K562 (cell line): ENCODE measurements around the gene BRF1. TPM values are rescaled to one million over a fixed set of nuclear protein-coding genes. Genes with fewer than 3 reads are reported as not detected.

Source experiments
- ATAC-seq: fragments of 200-7000 bp; cut with Tn5 transposase; 3 replicates; pipeline ENCODE4 v1.9.1; 2020; ENCODE audit warnings: moderate library complexity
- BruUV-seq: library from RNA; stranded (reverse); fragments of 400-500 nt; replicated peaks from 2 replicates; lab custom pipeline; 2021; lab: Mats Ljungman, UMichigan
- CTCF ChIA-PET: fragments of 300-600 bp; formaldehyde crosslinking; extraction: SDS; loops from one replicate; lab custom pipeline; 2021; ENCODE audit warnings: low intra/inter-chr PET ratio; lab: Yijun Ruan, JAX
- POLR2A ChIA-PET: fragments of 300-600, 350-650 bp; sonication (Branson Sonifier 250); formaldehyde crosslinking; extraction: SDS; loops from one replicate; lab custom pipeline; 2021; ENCODE audit warnings: antibody characterized with exemption, inconsistent platforms; lab: Yijun Ruan, JAX
- DNase-seq, 4 experiments: peaks; one replicate each; pipeline versions ENCODE4 v3.0.0 to v3.0.0-alpha.2; 2011 to 2018; ENCODE audit warnings: low spot score in 3 of 4, mixed read lengths in 3 of 4; ENCODE audit errors: extremely low read depth in 1 of 4
- FAIRE-seq: peaks from 2 replicates; lab custom pipeline; 2011; peaks lifted over from hg19 to GRCh38; lab: Jason Lieb, UNC
- H2AFZ ChIP-seq: 2 replicates; pipeline ENCODE4 v1.6.0; 2011; ENCODE audit warnings: low read depth, low read length, control low read depth, inconsistent platforms
- H3K27ac ChIP-seq: fragments of 200-600 bp; 3 replicates; pipeline ENCODE4 v1.8.0; 2011; ENCODE audit warnings: low read depth, mild to moderate bottlenecking, control low read depth, inconsistent platforms, low read length, moderate library complexity, mixed read lengths; ENCODE audit errors: extremely low read depth
- H3K27me3 ChIP-seq, 2 experiments: fragments of 300-600 bp in 1 of 2; 2 replicates in 1 of 2; 3 replicates in 1 of 2; pipeline versions ENCODE4 v1.6.0 to v1.8.0; 2011; ENCODE audit warnings: inconsistent platforms in 2 of 2, low read length in 2 of 2, mild to moderate bottlenecking in 1 of 2, mixed read lengths in 1 of 2, moderate library complexity in 1 of 2; ENCODE audit not compliant: control insufficient read depth in 2 of 2, insufficient read depth in 2 of 2
- H3K36me3 ChIP-seq: fragments of 300-600 bp; 3 replicates; pipeline ENCODE4 v1.8.0; 2011; ENCODE audit warnings: mild to moderate bottlenecking, low read length, inconsistent platforms; ENCODE audit not compliant: control insufficient read depth, insufficient read depth
- H3K4me1 ChIP-seq, 2 experiments: fragments of 200-600 bp in 1 of 2; replicated peaks in 1 of 2; 2 replicates in 1 of 2; 3 replicates in 1 of 2; pipeline versions ENCODE4 v1.5.1 to v1.8.0; 2011; ENCODE audit warnings: inconsistent platforms in 2 of 2, low read length in 2 of 2, mild to moderate bottlenecking in 1 of 2, mixed read lengths in 1 of 2, moderate library complexity in 1 of 2; ENCODE audit not compliant: control insufficient read depth in 2 of 2, insufficient read depth in 2 of 2
- H3K4me2 ChIP-seq: 2 replicates; pipeline ENCODE4 v1.6.1; 2011; ENCODE audit warnings: low read length, control low read depth, inconsistent platforms, mixed read lengths; ENCODE audit not compliant: insufficient read depth
- H3K4me3 ChIP-seq: fragments of 200-600 bp; sonication (generic), shearing (Covaris generic); 2 replicates; pipeline ENCODE4 v1.5.1; 2016; ENCODE audit warnings: control low read depth, inconsistent platforms
- H3K79me2 ChIP-seq: fragments of 200-600 bp; 3 replicates; pipeline ENCODE4 v1.8.0; 2011; ENCODE audit warnings: low read length, inconsistent platforms; ENCODE audit not compliant: control insufficient read depth, insufficient read depth
- H3K9ac ChIP-seq, 2 experiments: 2 replicates each; pipeline versions ENCODE4 v1.6.0 to v1.6.1; 2011; ENCODE audit warnings: low read depth in 2 of 2, low read length in 2 of 2, control low read depth in 1 of 2, inconsistent platforms in 1 of 2, mild to moderate bottlenecking in 1 of 2, mixed read lengths in 1 of 2; ENCODE audit not compliant: insufficient read depth in 1 of 2
- H3K9me1 ChIP-seq: one replicate; pipeline ENCODE4 v1.6.0; 2011; ENCODE audit warnings: inconsistent platforms, mild to moderate bottlenecking, low read length, moderate library complexity; ENCODE audit not compliant: control insufficient read depth, insufficient read depth
- H3K9me3 ChIP-seq: replicated peaks from 2 replicates; pipeline ENCODE4 v1.5.1; 2011; ENCODE audit warnings: low read depth, low read length, inconsistent platforms; ENCODE audit not compliant: control insufficient read depth, insufficient read depth
- H4K20me1 ChIP-seq: replicated peaks from 2 replicates; pipeline ENCODE4 v1.6.1; 2011; ENCODE audit warnings: low read length, inconsistent platforms, mixed read lengths; ENCODE audit not compliant: control insufficient read depth, insufficient read depth
- AFF4 ChIP-seq: sonication (generic); formaldehyde crosslinking; IDR thresholded peaks from 2 replicates; pipeline ENCODE4 v1.8.0; 2023; ENCODE audit warnings: mild to moderate bottlenecking, missing genetic modification reagents
- C11orf30 ChIP-seq: fragments of 450-650 bp; IDR thresholded peaks from 2 replicates; pipeline ENCODE4 v1.6.1; 2016; ENCODE audit warnings: low read depth, mild to moderate bottlenecking
- KAT7 ChIP-seq: sonication (generic); formaldehyde crosslinking; IDR thresholded peaks from 2 replicates; pipeline ENCODE4 v1.8.0; 2022; ENCODE audit warnings: missing genetic modification reagents, mild to moderate bottlenecking, borderline replicate concordance
- TBL1XR1 ChIP-seq, 2 experiments: IDR thresholded peaks; 2 replicates each; pipeline ENCODE4 v1.6.1; 2012; ENCODE audit warnings: improper control_type of control experiment in 2 of 2, low read length in 2 of 2, mild to moderate bottlenecking in 1 of 2
- TEAD1 ChIP-seq, 2 experiments: fragments of 450-650 bp in 1 of 2; sonication (generic) in 1 of 2; formaldehyde crosslinking; IDR thresholded peaks; 2 replicates each; pipeline versions ENCODE4 v1.4.0 to v1.8.0; 2020 to 2022; ENCODE audit warnings: mild to moderate bottlenecking in 2 of 2, missing genetic modification reagents in 1 of 2
- ZNF121 ChIP-seq: sonication (generic); formaldehyde crosslinking; conservative IDR thresholded peaks from 2 replicates; pipeline ENCODE4 v1.8.0; 2022; ENCODE audit warnings: missing genetic modification reagents
- WGBS: fragments of 100-300 bp; shearing (Covaris generic); methylation state at CpG from one replicate; pipeline ENCODE4 v1.1.6; 2016; ENCODE audit warnings: low coverage, mixed read lengths; ENCODE audit not compliant: insufficient coverage; ENCODE audit errors: missing lambda C conversion rate; 5-methylcytosine and 5-hydroxymethylcytosine counted together
- in situ Hi-C: fragments of 300-500 bp; cut with MboI; formaldehyde crosslinking; loops from 4 replicates; pipeline ENCODE4 v1.15.0; 2018; ENCODE audit warnings: inconsistent platforms, mixed read lengths
- intact Hi-C: fragments of 100-400 bp; cut with micrococcal nuclease; formaldehyde crosslinking; loops from 2 replicates; pipeline ENCODE4 v1.14.2; 2022
- polyA plus RNA-seq, 8 experiments: library from polyadenylated mRNA; depleted of rRNA in 4 of 8; stranded (reverse) in 5 of 8; unstranded in 3 of 8; fragments of >200 nt; fragmentation: Nextera tagmentation in 2 of 8; fragmentation: Illumina TruSeq in 1 of 8; extraction: Ambion mirVana in 2 of 8; extraction: Trizol in 1 of 8; gene quantifications; 2 replicates each; pipeline versions ENCODE4 v1.2.1 to v1.2.3, GENCODE V29; 2011 to 2014; ENCODE audit warnings: inconsistent platforms in 1 of 8, missing spikeins in 1 of 8
- total RNA-seq, 7 experiments: library from RNA; depleted of rRNA in 6 of 7; stranded (reverse); fragments of >200 nt in 6 of 7; fragmentation: Illumina TruSeq in 2 of 7; extraction: Trizol in 2 of 7; gene quantifications; 2 replicates each; pipeline versions ENCODE4 v1.2.1 to v1.2.3, GENCODE V29; 2011 to 2021; ENCODE audit warnings: low replicate concordance in 1 of 7

Gene BRF1
- total and polyA plus RNA-seq, 9 of the 15 experiments (the other 6 are each of a cell fraction or from before 2014, with no cell fraction given) = 0.14 to 24.6 (median 8.2) TPM

GRCh38 chr14:105211758-105212089 lies 89.1 kb downstream of the BRF1 start:
- no TSS peak for BruUV-seq
- POLR2A ChIA-PET = interaction anchor here (0.6 to 1.0 kb wide), 2 partner anchors 8 to 949 kb away, joined by 3 read pairs; no protein-coding TSS in a partner anchor

More at GRCh38 chr14:105211758-105212089, 89.1 kb downstream of the BRF1 start:
- CTCF ChIA-PET = no interaction called here
- Histone ChIP-seq H3K9me3 (no peaks in the 10 kb centered on the region), H3K9ac (no peak overlapping the region), H4K20me1 (no peaks in the 10 kb centered on the region; the same call in 1 of the 2 replicates), H3K9me1 (no peaks in the 10 kb centered on the region), H3K4me2 (no peak overlapping the region), H3K27me3 (no peaks in the 10 kb centered on the region), H3K4me1 (peaks cover 0 to 27% of the 10 kb centered on the region in 2 experiments; a peak in 2 of 5 replicates), H3K27ac (no peak overlapping the region), H3K4me3 (no peak overlapping the region), H2AFZ (no peak overlapping the region), H3K79me2 (no peaks in the 10 kb centered on the region), H3K36me3 (peaks cover 5% of the 10 kb centered on the region; the same call in 1 of the 3 replicates)
- FAIRE-seq (no peak), DNase-seq (no peak), ATAC-seq (no peak)
- in situ Hi-C loops (loop anchor here (5.0 kb wide), 1 partner anchor 131 kb away; no protein-coding TSS in a partner anchor), intact Hi-C loops (no loop called here)
- TF ChIP-seq C11orf30 (no peak), ZNF121 (CRISPR knock-in tag) (no peak), AFF4 (CRISPR knock-in tag) (no peak), TEAD1 (CRISPR knock-in tag; IDR thresholded peaks at IDR 0.05) (no peak), TBL1XR1 (IDR thresholded peaks at IDR 0.05; ENCODE audit: low read length in 2 of 2) (no peak), KAT7 (CRISPR knock-in tag) (no peak)
- WGBS = 78% methylated on average over 4 of the region's 9 CpGs
